GM18907 (cell line): ENCODE data around the gene TMSB10.
A peak's percentile ranks its signal among the peaks of the same experiment; 100 is the strongest.
"Not testable (repeated sequence)": the region's sequence is repeated elsewhere in the genome, so short reads cannot be mapped to it uniquely, and the experiment has no call there.

Experiments used
- ATAC-seq: cut with Tn5 transposase; IDR thresholded peaks from one replicate; pipeline ENCODE4 v1.9.1; 2021; ENCODE audit warnings: mild to moderate bottlenecking, moderate library complexity; ENCODE audit not compliant: unreplicated experiment

TMSB10 gene

GRCh38 chr2:84905181-84906107 is at the start of gene TMSB10:
Gene TMSB10 (plus strand): TSS chr2:84905656.
- ATAC-seq = peak; percentile 76

- ATAC-seq = no peak
Observed at GRCh38 chr2:84855731-84856130, 49.7 kb upstream of the TMSB10 start.

GRCh38 chr2:84856787-84857186 is 48.7 kb upstream of the TMSB10 start:
- no peak for ATAC-seq

- ATAC-seq = no peak
Observed at GRCh38 chr2:84857566-84857965, 47.9 kb upstream of the TMSB10 start.

- no peak for ATAC-seq
Observed at GRCh38 chr2:84858123-84858522, 47.3 kb upstream of the TMSB10 start.

GRCh38 chr2:84858937-84859336 is 46.5 kb upstream of the TMSB10 start:
- ATAC-seq = no peak

GRCh38 chr2:84861539-84861938 is 43.9 kb upstream of the TMSB10 start:
- ATAC-seq = no peak

GRCh38 chr2:84862006-84862405 is 43.5 kb upstream of the TMSB10 start:
- no peak for ATAC-seq

- peak; percentile 56 for ATAC-seq
Observed at GRCh38 chr2:84865181-84865783, 40.2 kb upstream of the TMSB10 start.

GRCh38 chr2:84866122-84866521 is 39.3 kb upstream of the TMSB10 start:
- no peak for ATAC-seq

GRCh38 chr2:84868327-84868726 is 37.1 kb upstream of the TMSB10 start:
- not testable (repeated sequence) for ATAC-seq

GRCh38 chr2:84870306-84870705 is 35.1 kb upstream of the TMSB10 start:
- ATAC-seq = peak; percentile 75

GRCh38 chr2:84872691-84873090 is 32.8 kb upstream of the TMSB10 start:
- ATAC-seq = not testable (repeated sequence)

GRCh38 chr2:84873350-84873749 is 32.1 kb upstream of the TMSB10 start:
- no peak for ATAC-seq

- ATAC-seq = no peak
Observed at GRCh38 chr2:84874381-84875212, 30.9 kb upstream of the TMSB10 start.

- ATAC-seq = no peak
Observed at GRCh38 chr2:84875213-84875560, 30.3 kb upstream of the TMSB10 start.

GRCh38 chr2:84875619-84876018 is 29.8 kb upstream of the TMSB10 start:
- ATAC-seq = not testable (repeated sequence)

GRCh38 chr2:84876369-84876768 is 29.1 kb upstream of the TMSB10 start:
- ATAC-seq = no peak

GRCh38 chr2:84878459-84878858 is 27.0 kb upstream of the TMSB10 start:
- ATAC-seq = peak; percentile 41

GRCh38 chr2:84878896-84879583 is 26.4 kb upstream of the TMSB10 start:
- ATAC-seq = no peak
